IgD-negative memory B cell (primary cell): ENCODE data around the gene NCOA7. TPM values are rescaled to one million over a fixed set of nuclear protein-coding genes. Genes with fewer than 3 reads are reported as not detected.
A peak's percentile ranks its signal among the peaks of the same experiment; 100 is the strongest.

Source experiments
- H3K27ac Mint-ChIP-seq, 3 donors: one replicate each; pipeline ENCODE4 v1.8.0; 2020 to 2022; ENCODE audit warnings: mild to moderate bottlenecking in 3 of 3, mixed read lengths in 3 of 3, moderate library complexity in 1 of 3
- H3K27me3 Mint-ChIP-seq: one replicate; pipeline ENCODE4 v1.8.0; 2021; ENCODE audit warnings: mixed read lengths
- H3K36me3 Mint-ChIP-seq: one replicate; pipeline ENCODE4 v1.8.0; 2020; ENCODE audit warnings: mild to moderate bottlenecking, mixed read lengths
- H3K4me1 Mint-ChIP-seq, 3 donors: one replicate each; pipeline ENCODE4 v1.8.0; 2020 to 2022; ENCODE audit warnings: mixed read lengths in 3 of 3, mild to moderate bottlenecking in 1 of 3
- H3K4me3 Mint-ChIP-seq, 4 donors: one replicate each; pipeline ENCODE4 v1.8.0; 2020 to 2022; ENCODE audit warnings: mild to moderate bottlenecking in 4 of 4, mixed read lengths in 4 of 4, moderate library complexity in 3 of 4
- H3K9me3 Mint-ChIP-seq, 3 donors: one replicate each; pipeline ENCODE4 v1.8.0; 2020 to 2021; ENCODE audit warnings: mixed read lengths in 3 of 3, mild to moderate bottlenecking in 1 of 3
- polyA plus RNA-seq: library from polyadenylated mRNA; unstranded; fragments of 300-500 nt; fragmentation: Illumina TruSeq; gene quantifications from one replicate; pipeline ENCODE4 v1.2.3, GENCODE V29; 2021

NCOA7 gene
- polyA plus RNA-seq, 1 donor from 2014 or later, result 35.6 TPM

DNA sequence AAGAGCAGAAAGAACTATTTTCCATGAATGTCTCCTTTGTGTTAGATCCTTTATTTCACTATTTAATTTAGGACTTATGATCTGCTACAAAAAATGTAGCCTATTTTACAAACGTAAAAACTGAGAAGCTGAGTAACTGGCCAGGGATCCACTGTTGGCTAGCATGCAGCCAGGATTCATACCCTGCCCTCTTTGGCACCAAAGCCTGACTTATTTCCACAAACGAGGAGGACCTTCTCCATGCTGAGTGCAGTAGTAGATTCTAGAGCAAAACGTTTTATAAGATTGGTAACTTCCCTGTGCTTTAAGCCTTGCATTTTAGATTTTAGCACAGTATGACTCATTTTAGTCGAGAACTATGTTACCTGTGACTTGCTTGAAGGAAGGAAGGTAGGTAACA lies 74.3 kb downstream of the NCOA7 start:
- Mint-ChIP-seq H3K4me3 (no peak overlapping the region), H3K27ac (no peak overlapping the region), H3K27me3 (no peaks in the 10 kb centered on the region), H3K36me3 (no peaks in the 10 kb centered on the region), H3K9me3 (no peaks in the 10 kb centered on the region), H3K4me1 (peaks cover 0 to 4% (median 0%) of the 10 kb centered on the region in 3 donors)

- Mint-ChIP-seq H3K4me1 (peaks cover 0 to 6% (median 0%) of the 10 kb centered on the region in 3 donors), H3K27me3 (no peaks in the 10 kb centered on the region), H3K27ac (no peak overlapping the region), H3K36me3 (peaks cover 5% of the 10 kb centered on the region), H3K4me3 (no peak overlapping the region), H3K9me3 (no peaks in the 10 kb centered on the region)
Observed at GRCh38 chr6:125866433-125866832, 75.7 kb downstream of the NCOA7 start.

DNA sequence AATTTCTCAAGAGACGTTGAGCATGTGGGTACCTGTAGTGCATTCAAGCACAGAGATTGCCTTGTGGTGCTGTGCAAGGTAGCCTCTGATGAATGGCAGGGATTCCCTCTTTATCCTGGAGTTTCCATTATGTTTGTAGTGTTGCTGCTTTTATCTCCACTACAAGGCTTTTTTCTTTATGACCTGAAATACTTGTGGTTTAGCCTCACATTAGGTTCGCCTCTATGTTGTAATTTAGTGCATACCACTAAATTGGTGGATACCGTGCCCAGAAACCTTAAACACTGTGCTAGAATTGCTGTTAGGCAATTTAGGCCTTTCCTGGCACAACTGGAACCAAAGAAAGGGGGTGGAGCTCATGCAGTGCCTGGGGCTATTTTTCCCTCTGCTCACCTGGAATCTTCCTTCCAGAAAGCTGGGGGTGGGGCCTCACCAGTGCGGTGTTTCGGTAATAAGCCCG lies 76.8 kb downstream of the NCOA7 start:
- H3K27ac Mint-ChIP-seq, result no peak overlapping the region
- H3K4me1 Mint-ChIP-seq, result peaks cover 0 to 6% (median 0%) of the 10 kb centered on the region in 3 donors
- H3K36me3 Mint-ChIP-seq, result peaks cover 5% of the 10 kb centered on the region
- H3K9me3 Mint-ChIP-seq, result no peaks in the 10 kb centered on the region
- H3K4me3 Mint-ChIP-seq, result no peak overlapping the region
- no peaks in the 10 kb centered on the region for H3K27me3 Mint-ChIP-seq

DNA sequence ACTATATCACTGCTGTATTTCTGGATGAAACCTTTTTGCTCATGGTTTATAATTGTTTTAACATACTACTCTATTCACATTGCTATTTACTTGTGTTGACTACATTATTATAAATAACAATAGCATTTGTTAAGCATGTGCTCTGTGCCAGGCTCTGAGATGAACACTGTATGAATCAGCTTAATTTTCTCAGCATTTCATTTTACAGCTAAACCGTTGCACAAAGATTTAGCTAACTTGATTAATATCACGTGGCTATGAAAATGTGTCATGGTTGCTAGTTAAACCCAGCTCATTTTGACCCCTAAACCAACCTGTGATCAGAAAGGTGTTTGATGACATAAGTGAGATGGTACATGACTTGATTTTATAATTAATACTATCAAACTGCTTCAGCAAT lies 77.5 kb downstream of the NCOA7 start:
- Mint-ChIP-seq H3K9me3 (no peaks in the 10 kb centered on the region), H3K36me3 (peaks cover 5% of the 10 kb centered on the region), H3K27me3 (no peaks in the 10 kb centered on the region), H3K4me3 (no peak overlapping the region), H3K27ac (no peak overlapping the region), H3K4me1 (peaks cover 0 to 6% (median 0%) of the 10 kb centered on the region in 3 donors)

- no peak overlapping the region for H3K4me3 Mint-ChIP-seq
- no peak overlapping the region for H3K27ac Mint-ChIP-seq
- H3K36me3 Mint-ChIP-seq, result peaks cover 5% of the 10 kb centered on the region
- H3K27me3 Mint-ChIP-seq, result no peaks in the 10 kb centered on the region
- peaks cover 0 to 6% (median 0%) of the 10 kb centered on the region in 3 donors for H3K4me1 Mint-ChIP-seq
- no peaks in the 10 kb centered on the region for H3K9me3 Mint-ChIP-seq
Observed at GRCh38 chr6:125868678-125869395, 78.1 kb downstream of the NCOA7 start.

DNA sequence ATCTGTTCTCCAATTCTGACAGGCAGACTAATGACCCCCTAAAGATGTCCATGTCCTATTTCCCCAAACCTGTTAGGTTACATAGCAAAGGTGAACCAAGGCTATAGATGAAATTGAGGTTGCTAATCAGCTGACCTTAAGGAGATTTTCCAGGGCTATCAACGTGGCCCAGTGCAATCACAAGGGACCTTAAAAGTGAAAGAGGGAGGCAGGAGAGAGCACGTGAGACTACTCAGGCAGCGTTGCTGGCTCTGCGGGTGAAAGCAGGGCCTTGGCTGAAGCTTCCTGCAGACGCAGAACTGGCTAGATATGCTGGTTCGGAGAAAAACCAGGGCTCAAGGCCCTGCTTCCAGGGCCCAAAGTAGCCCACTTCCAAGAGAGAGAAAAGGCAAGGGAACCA lies 78.7 kb downstream of the NCOA7 start:
- H3K4me1 Mint-ChIP-seq, result peaks cover 0 to 6% (median 0%) of the 10 kb centered on the region in 3 donors
- H3K4me3 Mint-ChIP-seq, result no peak overlapping the region
- H3K9me3 Mint-ChIP-seq, result no peaks in the 10 kb centered on the region
- peaks cover 5% of the 10 kb centered on the region for H3K36me3 Mint-ChIP-seq
- no peak overlapping the region for H3K27ac Mint-ChIP-seq
- no peaks in the 10 kb centered on the region for H3K27me3 Mint-ChIP-seq

DNA sequence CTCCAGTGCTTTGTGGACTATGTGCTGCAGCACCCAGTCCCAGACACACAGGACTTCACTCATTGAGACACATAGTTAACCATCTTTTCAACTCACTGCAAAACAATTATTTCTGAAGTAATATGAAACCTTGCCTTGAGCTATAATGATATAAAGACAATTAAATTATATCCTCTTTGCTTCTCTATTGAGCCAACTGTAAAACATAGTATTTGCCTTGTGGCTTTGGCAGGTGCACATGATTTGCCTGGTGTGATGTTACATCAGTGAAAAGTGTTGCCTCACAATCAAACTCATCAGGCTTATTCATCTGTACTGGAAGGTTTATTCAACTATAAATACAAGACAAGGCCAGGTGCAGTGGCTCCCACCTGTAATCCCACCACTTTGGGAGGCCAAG lies 80.6 kb downstream of the NCOA7 start:
- H3K27me3 Mint-ChIP-seq, result no peaks in the 10 kb centered on the region
- H3K4me1 Mint-ChIP-seq, result peaks cover 0 to 6% (median 0%) of the 10 kb centered on the region in 3 donors
- no peaks in the 10 kb centered on the region for H3K9me3 Mint-ChIP-seq
- peak overlapping the region in 1 of 4 donors; percentile 3 for H3K4me3 Mint-ChIP-seq
- H3K36me3 Mint-ChIP-seq, result peaks cover 5% of the 10 kb centered on the region
- H3K27ac Mint-ChIP-seq, result peak overlapping the region in 1 of 3 donors; percentile 42

DNA sequence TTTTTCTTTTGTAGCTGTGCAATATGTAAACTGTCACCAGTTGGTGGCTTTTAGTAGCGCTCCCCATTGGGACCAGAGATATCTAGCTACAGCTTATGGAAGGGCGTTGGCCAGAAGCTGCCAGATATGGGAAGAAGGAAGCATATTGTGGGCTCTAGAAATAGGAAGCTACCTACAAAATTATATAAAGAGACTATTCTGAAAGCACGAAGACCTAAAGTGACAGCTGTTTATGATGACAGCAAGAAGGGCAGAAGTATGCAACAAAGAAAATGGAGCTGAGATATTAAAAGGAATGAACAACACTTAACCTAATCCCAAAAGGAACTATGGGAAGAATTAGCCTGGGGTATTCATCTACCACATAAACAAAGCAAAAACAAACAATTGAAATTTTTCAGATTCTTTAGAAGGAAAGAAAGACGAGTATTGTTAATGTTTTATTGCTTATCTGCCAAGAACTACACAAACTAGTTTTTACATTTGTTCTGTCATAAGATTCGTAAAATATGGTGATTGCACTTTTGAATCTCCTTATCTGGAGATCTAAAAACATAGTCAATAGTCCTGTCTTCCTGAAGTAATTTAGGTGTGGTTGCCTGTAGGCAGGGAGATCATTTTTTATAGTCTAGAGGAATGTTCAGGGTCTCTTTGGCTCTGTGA lies 81.6 kb downstream of the NCOA7 start:
- no peaks in the 10 kb centered on the region for H3K27me3 Mint-ChIP-seq
- H3K27ac Mint-ChIP-seq, result peak overlapping the region in 1 of 3 donors; percentile 78
- H3K36me3 Mint-ChIP-seq, result peaks cover 5% of the 10 kb centered on the region
- H3K4me3 Mint-ChIP-seq, result no peak overlapping the region
- peaks cover 0 to 3% (median 0%) of the 10 kb centered on the region in 3 donors for H3K4me1 Mint-ChIP-seq
- H3K9me3 Mint-ChIP-seq, result no peaks in the 10 kb centered on the region

DNA sequence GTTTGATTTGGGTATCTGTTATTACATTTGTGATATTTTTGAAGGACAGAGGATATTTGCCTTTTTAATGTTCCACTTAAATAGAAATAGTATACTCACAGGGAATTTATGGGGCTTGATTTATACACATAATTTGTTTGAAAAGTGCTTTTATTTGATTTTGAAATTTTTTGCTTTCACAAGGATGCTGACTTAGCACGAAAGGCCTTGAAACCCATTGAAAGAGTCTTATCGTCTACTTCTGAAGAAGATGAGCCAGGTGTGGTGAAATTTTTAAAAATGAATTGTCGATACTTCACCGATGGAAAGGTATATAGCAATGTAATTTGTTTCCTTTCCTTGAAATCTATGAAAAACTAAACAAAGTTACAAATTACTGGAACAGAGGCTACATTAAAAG lies 91.5 kb downstream of the NCOA7 start:
- H3K36me3 Mint-ChIP-seq, result peaks cover 10% of the 10 kb centered on the region
- H3K27ac Mint-ChIP-seq, result no peak overlapping the region
- no peaks in the 10 kb centered on the region for H3K27me3 Mint-ChIP-seq
- H3K4me1 Mint-ChIP-seq, result peaks cover 0 to 2% (median 2%) of the 10 kb centered on the region in 3 donors
- no peaks in the 10 kb centered on the region for H3K9me3 Mint-ChIP-seq
- no peak overlapping the region for H3K4me3 Mint-ChIP-seq

DNA sequence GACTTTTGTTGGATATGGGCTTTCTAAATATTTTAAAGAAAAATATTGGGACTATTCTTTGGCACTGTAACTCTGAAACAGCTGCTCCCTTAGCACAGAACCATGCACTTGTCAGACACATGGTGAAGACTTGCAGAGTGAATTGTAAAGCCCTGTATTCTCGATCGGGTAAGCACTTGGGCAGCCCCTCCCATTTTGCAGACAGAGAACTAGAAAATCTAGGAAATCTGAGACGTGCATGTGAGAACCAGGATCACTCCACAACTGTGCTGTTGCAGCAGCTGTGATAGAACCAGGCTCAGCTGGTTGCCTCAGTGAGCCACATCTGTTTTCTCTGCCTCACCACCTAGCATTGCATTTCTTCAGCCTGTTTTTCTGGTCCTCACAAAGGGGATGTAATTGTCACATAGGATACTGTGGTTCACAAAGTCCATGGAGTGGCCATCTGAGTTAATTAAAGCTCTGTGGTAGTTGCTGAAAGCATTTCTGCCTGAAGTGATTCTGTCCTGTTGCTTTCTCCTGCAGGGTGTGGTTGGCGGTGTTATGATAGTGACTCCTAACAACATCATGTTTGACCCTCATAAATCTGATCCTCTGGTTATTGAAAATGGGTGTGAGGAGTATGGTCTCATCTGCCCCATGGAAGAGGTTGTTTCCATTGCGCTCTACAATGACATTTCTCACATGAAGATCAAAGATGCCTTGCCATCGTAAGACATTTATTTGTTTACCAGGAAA lies 94.0 kb downstream of the NCOA7 start:
- no peak overlapping the region for H3K4me3 Mint-ChIP-seq
- peak overlapping the region in 2 of 3 donors; percentile 18 to 24 for H3K27ac Mint-ChIP-seq
- H3K4me1 Mint-ChIP-seq, result peaks cover 0 to 2% (median 2%) of the 10 kb centered on the region in 3 donors
- no peaks in the 10 kb centered on the region for H3K27me3 Mint-ChIP-seq
- H3K36me3 Mint-ChIP-seq, result peaks cover 11% of the 10 kb centered on the region
- no peaks in the 10 kb centered on the region for H3K9me3 Mint-ChIP-seq

- H3K4me1 Mint-ChIP-seq, result peaks cover 0 to 2% (median 2%) of the 10 kb centered on the region in 3 donors
- H3K4me3 Mint-ChIP-seq, result no peak overlapping the region
- peaks cover 13% of the 10 kb centered on the region for H3K36me3 Mint-ChIP-seq
- peak overlapping the region in 2 of 3 donors; percentile 19 to 39 for H3K27ac Mint-ChIP-seq
- H3K9me3 Mint-ChIP-seq, result no peaks in the 10 kb centered on the region
- H3K27me3 Mint-ChIP-seq, result no peaks in the 10 kb centered on the region
Observed at GRCh38 chr6:125886021-125886420, 95.3 kb downstream of the NCOA7 start.

DNA sequence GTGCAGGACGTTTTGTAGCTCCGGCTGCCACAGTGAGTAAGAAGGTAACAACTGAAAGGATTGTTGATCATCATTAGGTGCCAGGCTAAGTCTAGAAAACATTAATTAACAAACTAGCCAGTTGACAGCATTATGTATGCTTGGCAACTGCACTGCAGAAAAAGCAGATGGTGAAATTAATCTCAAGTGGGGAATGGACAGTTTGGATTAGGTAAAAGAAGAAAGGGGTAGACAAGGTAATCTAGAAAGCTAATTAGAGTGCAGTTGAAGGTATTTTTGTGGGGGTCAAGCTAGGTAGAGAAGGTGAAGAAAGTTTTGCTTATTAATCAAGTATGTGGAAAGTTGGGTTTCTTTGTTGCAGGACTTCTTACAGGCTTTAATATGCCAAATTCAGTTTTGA lies 96.2 kb downstream of the NCOA7 start:
- Mint-ChIP-seq H3K36me3 (peaks cover 13% of the 10 kb centered on the region), H3K4me3 (no peak overlapping the region), H3K9me3 (no peaks in the 10 kb centered on the region), H3K27ac (peak overlapping the region in 1 of 3 donors; percentile 49), H3K27me3 (no peaks in the 10 kb centered on the region), H3K4me1 (peaks cover 0 to 2% (median 2%) of the 10 kb centered on the region in 3 donors)

- H3K4me1 Mint-ChIP-seq, result peaks cover 0 to 2% (median 2%) of the 10 kb centered on the region in 3 donors
- H3K27ac Mint-ChIP-seq, result no peak overlapping the region
- no peak overlapping the region for H3K4me3 Mint-ChIP-seq
- no peaks in the 10 kb centered on the region for H3K9me3 Mint-ChIP-seq
- H3K27me3 Mint-ChIP-seq, result no peaks in the 10 kb centered on the region
- H3K36me3 Mint-ChIP-seq, result peaks cover 13% of the 10 kb centered on the region
Observed at GRCh38 chr6:125887372-125887771, 96.6 kb downstream of the NCOA7 start.

GRCh38 chr6:125888989-125889656 lies 98.4 kb downstream of the NCOA7 start:
- no peaks in the 10 kb centered on the region for H3K9me3 Mint-ChIP-seq
- peaks cover 9% of the 10 kb centered on the region for H3K36me3 Mint-ChIP-seq
- peaks cover 0 to 2% (median 2%) of the 10 kb centered on the region in 3 donors for H3K4me1 Mint-ChIP-seq
- H3K4me3 Mint-ChIP-seq, result no peak overlapping the region
- H3K27me3 Mint-ChIP-seq, result no peaks in the 10 kb centered on the region
- H3K27ac Mint-ChIP-seq, result peak overlapping the region in 1 of 3 donors; percentile 43
